Effector memory CD4-positive, alpha-beta T cell (primary cell): ENCODE measurements around the gene NCOR2.

Experiments
- DNase-seq, 3 donors: peaks; one replicate each; pipeline ENCODE4 v3.0.0-alpha.2; 2020
- H3K27ac ChIP-seq: 2 replicates; pipeline ENCODE4 v1.7.0; 2013; ENCODE audit warnings: mild to moderate bottlenecking, low read length, moderate library complexity; ENCODE audit not compliant: insufficient read depth, poor library complexity, severe bottlenecking
- H3K27me3 ChIP-seq: replicated peaks from 2 replicates; pipeline ENCODE4 v1.7.0; 2013; ENCODE audit warnings: mild to moderate bottlenecking, low read length; ENCODE audit not compliant: insufficient read depth, control insufficient read depth, poor library complexity, severe bottlenecking
- H3K36me3 ChIP-seq: 2 replicates; pipeline ENCODE4 v1.7.0; 2013; ENCODE audit warnings: mild to moderate bottlenecking, low read length, moderate library complexity; ENCODE audit not compliant: control insufficient read depth, insufficient read depth
- H3K4me1 ChIP-seq: 2 replicates; pipeline ENCODE4 v1.7.0; 2013; ENCODE audit warnings: low read length, mild to moderate bottlenecking; ENCODE audit not compliant: control insufficient read depth, insufficient read depth, poor library complexity, severe bottlenecking
- H3K4me3 ChIP-seq: 2 replicates; pipeline ENCODE4 v1.7.0; 2013; ENCODE audit warnings: low read length, low read depth, mild to moderate bottlenecking; ENCODE audit not compliant: insufficient read depth, poor library complexity, severe bottlenecking
- H3K9me3 ChIP-seq: 2 replicates; pipeline ENCODE4 v1.7.0; 2013; ENCODE audit warnings: mild to moderate bottlenecking, low read length, moderate library complexity; ENCODE audit not compliant: control insufficient read depth
- total RNA-seq, 3 donors: gene quantifications; one replicate each; lab custom pipeline; 2026; lab: John Stamatoyannopoulos, UW

NCOR2 gene
- 83.2 to 144 (median 117) reads per million in 3 donors for total RNA-seq

DNA sequence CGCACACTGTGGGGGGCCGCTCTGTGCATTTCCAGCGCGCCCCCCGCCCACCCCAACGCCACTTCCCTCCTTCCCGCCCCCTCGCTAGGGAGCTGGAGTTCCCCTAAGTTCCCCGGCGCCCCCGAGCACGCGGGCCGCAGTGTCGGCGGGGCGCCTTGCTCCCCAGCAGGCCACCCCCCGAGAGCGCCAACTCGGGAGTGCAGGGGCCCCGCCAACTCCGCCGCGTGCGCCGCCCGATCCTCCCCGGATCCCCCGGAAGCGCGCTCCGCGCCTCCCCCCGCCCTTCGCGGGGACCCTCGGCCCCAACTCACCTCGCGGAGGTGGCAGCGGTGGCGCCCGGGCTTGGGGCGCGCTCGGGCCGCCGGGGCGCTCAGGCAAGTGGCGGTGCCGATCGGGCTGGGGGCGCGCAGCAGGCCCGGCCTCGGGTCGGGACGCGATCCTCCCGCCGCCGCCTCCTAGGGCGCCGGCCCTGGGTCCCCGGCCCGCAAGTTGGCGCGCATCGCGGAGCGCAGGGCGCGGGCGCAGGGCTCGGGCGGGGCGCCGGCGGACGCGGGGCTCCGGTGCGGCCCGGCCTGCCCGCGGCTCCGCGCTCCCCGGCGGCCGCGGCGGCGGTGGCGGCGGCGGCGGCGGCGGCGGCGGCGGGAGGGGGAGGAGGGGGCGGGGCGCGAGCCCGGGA, at the start of gene NCOR2:
Gene NCOR2 (minus strand): TSS at position 616 of the 676 bp plus-strand sequence. CDS start 72,361 bp downstream, outside the sequence.
- Histone ChIP-seq H3K27ac (peak within 1 kb of the TSS; percentile 93), H3K9me3 (no peaks in the 10 kb centered on the region), H3K4me3 (peak within 1 kb of the TSS; percentile 88), H3K36me3 (no peaks in the 10 kb centered on the region), H3K4me1 (peaks cover 22% of the 10 kb centered on the region), H3K27me3 (no peaks in the 10 kb centered on the region)
- peak; percentile 26 to 43 (median 32) for DNase-seq

DNA sequence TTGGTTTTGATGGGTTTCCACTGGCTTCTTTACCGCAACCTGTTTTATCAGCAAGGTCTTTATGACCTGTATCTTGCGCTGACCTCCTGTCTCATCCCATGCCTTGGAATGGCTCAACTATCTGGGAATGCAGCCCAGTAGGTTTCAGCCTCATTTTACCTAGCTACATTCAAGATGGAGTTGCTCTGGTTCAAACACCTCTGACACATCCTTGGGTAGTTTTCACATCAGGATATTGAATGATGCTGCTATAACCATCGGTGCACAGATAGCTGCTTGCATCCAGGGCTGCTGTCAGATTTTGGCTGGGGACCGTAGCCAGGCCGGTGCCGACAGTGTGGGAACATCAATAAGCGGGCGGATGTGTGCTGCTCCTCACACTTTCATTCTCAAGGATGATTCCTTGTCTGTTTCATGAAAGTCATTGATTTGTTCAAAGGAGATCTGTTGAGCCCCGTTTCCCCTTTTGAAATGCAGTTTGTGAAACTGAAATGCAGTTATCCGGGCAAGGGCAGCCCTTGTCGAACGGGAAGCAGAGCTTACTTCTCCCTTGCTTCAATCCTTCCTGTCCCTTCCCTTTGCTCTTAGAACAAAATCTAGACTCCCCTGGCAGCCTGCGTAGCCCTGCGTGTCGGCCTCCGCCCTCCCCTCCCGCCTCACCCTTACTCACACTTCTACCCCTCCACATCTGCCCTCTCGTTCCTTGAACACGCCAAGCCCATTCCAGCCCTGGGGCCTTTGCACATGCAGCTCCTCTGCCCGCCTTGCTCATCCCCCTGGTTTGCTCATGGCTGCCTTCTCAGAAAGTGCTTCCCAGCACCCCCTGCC, 49.2 kb upstream of the NCOR2 start:
- no peaks in the 10 kb centered on the region for H3K27me3 ChIP-seq
- no peak for DNase-seq
- H3K27ac ChIP-seq, result no peak overlapping the region
- no peaks in the 10 kb centered on the region for H3K36me3 ChIP-seq
- H3K9me3 ChIP-seq, result no peaks in the 10 kb centered on the region
- H3K4me3 ChIP-seq, result no peak overlapping the region
- no peaks in the 10 kb centered on the region for H3K4me1 ChIP-seq

DNA sequence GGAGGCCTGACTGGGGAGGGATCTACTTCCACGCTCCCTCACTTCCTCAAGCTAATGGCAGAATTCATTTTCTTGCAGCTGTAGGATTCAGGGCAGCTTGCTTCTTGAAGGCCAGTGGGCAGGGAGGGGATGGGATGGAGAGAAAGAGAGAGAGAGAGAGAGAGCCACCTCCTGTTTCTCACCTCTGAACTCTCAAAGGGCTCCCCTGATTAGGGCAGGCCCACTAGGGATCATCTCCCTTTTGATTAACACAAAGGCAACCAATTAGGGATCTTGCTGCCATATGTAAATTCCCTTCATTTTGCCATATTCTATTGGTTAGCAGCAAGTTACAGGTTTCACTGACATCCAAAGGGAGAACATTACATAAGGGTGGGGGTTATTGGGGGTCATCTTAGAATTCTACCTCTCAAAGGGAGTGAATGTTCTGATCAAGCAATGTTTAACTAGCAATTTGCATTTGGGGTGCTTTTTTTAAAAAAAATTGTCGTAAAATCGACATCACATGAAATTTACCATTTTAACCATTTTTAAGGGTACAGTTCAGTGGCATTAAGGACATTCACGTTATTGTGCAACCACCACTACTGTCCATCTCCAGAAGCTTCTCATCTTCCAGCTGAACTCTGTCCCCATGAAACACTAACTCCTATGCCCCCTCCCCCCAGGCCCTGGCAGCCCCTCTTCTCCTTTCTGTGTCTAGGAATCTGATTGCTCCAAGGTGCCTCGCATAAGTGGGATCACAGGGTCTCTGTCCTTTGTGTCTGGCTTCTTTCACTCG, 47.3 kb upstream of the NCOR2 start:
- DNase-seq, result no peak
- H3K36me3 ChIP-seq, result no peaks in the 10 kb centered on the region
- H3K4me3 ChIP-seq, result no peak overlapping the region
- no peaks in the 10 kb centered on the region for H3K9me3 ChIP-seq
- no peak overlapping the region for H3K27ac ChIP-seq
- no peaks in the 10 kb centered on the region for H3K27me3 ChIP-seq
- H3K4me1 ChIP-seq, result peaks cover 7% of the 10 kb centered on the region

DNA sequence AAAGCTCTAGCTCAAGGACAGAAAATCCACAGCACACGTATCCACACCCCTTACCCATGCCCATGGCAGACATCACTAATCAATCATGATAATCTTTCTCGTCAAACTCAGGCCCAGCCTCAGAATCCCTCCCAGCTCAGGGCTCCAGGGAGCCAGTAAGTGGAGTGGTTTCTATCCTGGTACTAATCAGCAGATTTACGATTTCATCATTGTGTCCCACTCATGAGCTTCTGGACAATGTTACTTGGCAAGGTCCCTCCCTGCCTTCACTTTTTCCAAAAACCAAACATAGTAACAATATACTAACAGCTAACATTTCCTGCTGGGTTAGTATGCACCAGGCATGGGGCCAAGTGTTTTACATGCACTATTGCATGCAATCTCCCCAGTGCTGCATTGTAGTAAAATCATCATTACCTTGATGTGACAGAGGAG, 45.8 kb upstream of the NCOR2 start:
- Histone ChIP-seq H3K36me3 (no peaks in the 10 kb centered on the region), H3K27ac (no peak overlapping the region), H3K4me1 (peaks cover 20% of the 10 kb centered on the region), H3K4me3 (no peak overlapping the region), H3K27me3 (no peaks in the 10 kb centered on the region), H3K9me3 (no peaks in the 10 kb centered on the region)
- no peak for DNase-seq

DNA sequence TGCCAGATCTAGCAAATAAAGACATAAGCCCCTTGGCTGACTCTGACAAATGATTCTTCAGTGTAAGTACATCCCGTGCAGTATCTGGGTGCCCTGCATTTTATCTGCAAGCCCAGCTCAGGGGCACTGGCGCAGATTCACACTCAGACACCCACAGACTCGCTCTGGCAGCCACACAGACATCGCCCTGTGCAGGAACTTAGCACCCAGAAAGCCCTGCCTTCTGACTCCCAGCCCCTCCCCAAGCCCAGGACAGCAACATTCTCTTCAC, 44.9 kb upstream of the NCOR2 start:
- no peak overlapping the region for H3K4me3 ChIP-seq
- H3K27me3 ChIP-seq, result no peaks in the 10 kb centered on the region
- H3K36me3 ChIP-seq, result no peaks in the 10 kb centered on the region
- no peaks in the 10 kb centered on the region for H3K9me3 ChIP-seq
- no peak for DNase-seq
- peaks cover 21% of the 10 kb centered on the region for H3K4me1 ChIP-seq
- H3K27ac ChIP-seq, result no peak overlapping the region

DNA sequence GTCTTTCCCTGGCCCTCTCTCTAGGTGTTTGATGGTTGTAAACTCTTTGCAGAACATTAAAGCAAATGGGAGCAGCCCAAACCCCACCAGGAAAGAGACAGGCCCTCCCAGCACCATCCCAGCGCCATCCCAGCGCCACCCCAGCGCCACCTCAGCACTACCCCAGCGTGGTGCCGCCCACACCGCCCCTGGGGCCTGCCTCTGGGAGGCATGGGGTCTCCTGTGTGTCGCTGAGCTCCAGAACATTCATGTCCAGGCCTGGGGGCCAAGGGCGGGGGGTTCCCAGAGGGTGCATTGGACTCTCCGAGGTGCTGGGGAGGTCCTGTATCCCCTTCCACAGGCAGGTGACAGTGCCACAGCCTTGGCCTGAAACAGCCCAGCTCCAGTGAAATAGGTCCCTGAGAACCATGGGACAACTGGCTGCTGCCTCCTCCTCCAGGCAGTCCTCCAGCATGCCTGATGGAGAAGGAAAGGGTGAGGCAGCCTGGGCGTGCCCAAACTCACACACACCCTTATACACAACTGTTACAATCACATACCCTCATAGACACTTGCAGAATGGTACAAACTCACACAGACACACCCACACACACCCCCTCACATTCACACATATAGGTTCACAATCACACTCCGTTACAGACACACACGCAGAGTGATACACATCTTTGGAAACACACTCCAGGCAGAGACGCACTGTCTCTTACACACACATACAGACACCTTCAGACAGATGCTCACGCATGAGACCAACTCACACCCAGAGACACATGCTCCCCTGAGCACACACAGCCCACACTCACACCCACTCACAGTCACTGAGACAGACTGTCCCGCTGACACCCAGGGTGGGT, 44.4 kb upstream of the NCOR2 start:
- Histone ChIP-seq H3K4me3 (no peak overlapping the region), H3K4me1 (peaks cover 21% of the 10 kb centered on the region), H3K36me3 (no peaks in the 10 kb centered on the region), H3K27me3 (no peaks in the 10 kb centered on the region), H3K27ac (no peak overlapping the region), H3K9me3 (no peaks in the 10 kb centered on the region)
- DNase-seq, result no peak

DNA sequence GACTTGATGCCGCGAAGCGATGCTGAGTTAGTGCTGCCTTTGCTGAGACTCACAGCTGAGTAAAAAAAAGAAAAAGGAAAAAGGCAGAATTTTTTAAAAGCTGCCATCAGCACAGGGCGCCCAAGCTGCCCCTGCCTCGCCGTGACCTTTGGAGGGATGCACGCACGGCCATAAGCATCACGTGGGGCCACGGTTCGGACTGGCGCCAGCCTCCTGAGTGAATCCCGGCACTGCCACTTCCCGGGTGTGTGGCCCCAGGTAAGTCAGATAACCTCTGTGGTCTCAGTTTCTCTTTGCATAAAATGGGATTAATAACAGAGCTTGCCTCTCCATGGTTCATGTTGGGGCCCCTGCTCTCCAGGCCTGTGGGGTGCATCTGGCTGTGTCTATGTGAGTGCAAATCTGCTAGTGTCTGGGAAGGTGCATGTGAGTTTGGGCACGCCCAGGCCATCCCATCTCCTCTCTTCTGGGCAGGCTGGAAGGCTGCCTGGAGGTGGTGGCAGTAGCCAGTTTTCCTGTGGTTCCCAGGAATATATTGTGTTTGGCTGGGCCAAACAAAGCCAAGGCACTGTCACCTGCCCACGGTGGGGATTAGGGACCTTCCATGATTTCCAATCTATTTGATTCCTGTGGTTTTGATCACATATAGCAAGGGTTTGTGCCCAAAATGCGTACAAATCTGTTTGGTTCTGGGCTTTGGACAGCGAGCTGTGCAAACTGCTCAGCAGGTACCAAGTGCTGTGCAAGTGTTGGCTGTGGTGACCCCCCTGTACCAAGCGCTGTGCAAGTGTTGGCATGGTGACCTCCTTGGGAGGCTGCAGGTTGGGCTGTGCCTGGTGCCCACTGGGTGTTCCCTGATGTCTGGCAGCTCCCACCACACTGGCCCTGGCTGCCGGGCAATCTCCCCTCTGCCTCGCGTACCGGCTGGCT, 43.5 kb upstream of the NCOR2 start:
- Histone ChIP-seq H3K9me3 (no peaks in the 10 kb centered on the region), H3K36me3 (no peaks in the 10 kb centered on the region), H3K4me3 (no peak overlapping the region), H3K27me3 (no peaks in the 10 kb centered on the region), H3K27ac (no peak overlapping the region), H3K4me1 (peaks cover 21% of the 10 kb centered on the region)
- DNase-seq, result no peak

DNA sequence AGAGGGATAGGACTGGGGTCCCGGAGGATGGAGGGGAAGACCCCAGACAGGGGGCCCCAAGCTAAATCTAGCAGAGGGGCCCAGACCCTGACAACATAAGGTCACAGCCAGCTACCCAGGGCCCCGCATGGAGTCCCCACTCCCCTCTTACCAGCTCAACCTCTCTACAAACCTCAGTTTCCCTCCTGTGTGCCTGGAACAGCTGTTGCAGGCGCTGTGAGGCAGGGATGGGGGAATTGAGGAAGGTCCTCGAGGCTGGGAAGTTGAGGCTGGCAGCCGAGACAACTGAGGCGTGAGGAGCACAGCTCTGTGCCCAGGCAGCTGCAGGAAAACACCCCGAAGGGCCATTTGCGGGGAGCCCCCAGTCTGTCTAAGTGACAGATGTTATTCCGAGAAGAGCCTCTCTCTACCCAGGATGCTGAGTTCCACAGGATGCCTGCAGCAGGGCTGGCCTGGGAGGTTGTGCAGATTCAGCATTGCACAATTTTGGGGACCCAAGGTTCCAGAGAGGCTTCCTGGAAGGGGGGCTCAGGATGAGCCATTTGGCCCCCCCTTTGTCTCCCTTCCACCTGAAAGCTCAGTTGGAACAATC, 42.7 kb upstream of the NCOR2 start:
- no peaks in the 10 kb centered on the region for H3K36me3 ChIP-seq
- peaks cover 21% of the 10 kb centered on the region for H3K4me1 ChIP-seq
- no peak overlapping the region for H3K27ac ChIP-seq
- no peaks in the 10 kb centered on the region for H3K27me3 ChIP-seq
- no peak overlapping the region for H3K4me3 ChIP-seq
- H3K9me3 ChIP-seq, result no peaks in the 10 kb centered on the region
- DNase-seq, result no peak
